Islet precursor cell (in vitro differentiated cells): ENCODE data around the gene CPNE6.

Source experiments
- DNase-seq: peaks from one replicate; pipeline ENCODE4 v3.0.0-alpha.2; 2018

The CPNE6 gene

DNA sequence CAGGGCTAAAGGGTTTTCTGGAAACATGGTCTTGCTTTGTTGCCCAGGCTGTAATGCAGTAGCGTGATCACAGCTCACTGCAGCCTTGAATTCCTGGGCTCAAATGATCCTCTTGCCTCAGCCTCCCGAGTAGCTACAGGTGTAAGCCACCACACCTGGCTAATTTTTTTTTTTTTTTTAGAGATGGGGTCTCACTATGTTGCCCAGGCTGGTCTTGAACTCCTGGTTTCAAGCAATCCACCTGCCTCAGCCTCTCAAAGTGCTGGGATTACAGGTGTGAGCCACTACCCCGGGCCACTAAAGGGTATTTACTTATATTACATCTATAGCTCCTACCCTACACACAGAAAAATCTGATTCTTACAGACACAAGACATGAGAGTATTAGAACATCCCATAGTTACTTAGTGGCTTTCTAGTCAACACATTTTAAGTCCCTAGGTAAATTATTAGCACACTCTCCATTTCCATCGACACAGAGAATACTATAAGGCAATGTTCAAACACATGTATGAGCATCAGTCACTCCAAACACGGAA lies 37.0 kb downstream of the CPNE6 start:
- no peak for DNase-seq

DNA sequence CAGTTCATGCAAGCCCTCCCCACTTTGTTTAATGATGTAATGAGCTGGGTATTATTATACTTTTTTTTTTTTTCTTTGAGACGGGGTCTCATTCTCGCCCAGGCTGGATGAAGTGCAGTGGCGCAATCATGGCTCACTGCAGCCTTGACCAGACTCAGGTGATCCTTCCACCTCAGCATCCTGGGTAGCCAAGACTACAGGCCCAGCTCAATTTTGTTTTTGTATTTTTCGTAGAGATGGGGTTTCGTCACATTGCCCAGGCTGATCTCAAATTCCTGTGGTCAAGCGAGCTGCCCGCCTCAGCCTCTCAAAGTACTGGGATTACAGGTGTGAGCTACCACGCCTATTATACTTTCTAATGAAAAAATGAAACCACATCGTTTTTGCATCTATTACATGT lies 38.7 kb downstream of the CPNE6 start:
- no peak for DNase-seq

DNA sequence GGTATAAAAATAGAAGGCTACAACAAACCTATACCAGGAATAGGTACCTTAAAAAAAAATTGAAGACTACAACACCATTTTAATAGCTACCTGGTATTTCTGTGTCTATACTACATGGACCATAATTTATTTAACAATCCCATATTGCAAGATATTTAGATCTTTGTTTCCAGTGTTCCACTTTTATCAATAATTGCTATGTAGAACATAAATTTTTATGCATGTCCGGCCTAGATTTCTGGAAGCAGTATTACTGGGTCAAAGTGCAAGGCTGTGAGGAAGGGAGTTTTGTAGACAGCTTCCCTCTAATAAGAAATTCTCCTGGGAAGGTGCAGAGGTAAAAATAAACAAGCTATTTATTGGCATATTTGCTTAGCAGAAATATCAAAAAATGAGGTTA lies 39.2 kb downstream of the CPNE6 start:
- no peak for DNase-seq

DNA sequence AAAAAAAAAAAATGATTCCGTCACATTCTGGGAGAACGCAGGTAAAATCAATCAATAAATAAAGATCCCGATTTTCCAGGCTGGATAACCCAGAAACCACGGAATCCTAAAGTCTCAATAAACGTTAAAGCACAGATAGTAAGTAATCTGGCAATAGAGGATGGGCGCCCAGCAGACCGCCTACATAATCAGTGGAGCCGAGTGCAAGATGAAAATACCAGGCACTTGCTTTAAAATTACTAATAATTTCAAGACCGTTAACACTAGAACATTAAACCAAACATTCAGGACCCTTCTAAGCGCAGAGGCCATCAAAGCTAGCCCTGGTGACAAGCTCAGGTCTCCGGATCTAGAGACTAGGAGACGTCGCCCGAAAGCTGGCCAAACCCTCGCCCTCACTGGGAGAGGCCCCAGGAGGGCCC lies 42.0 kb downstream of the CPNE6 start:
- no peak for DNase-seq

DNA sequence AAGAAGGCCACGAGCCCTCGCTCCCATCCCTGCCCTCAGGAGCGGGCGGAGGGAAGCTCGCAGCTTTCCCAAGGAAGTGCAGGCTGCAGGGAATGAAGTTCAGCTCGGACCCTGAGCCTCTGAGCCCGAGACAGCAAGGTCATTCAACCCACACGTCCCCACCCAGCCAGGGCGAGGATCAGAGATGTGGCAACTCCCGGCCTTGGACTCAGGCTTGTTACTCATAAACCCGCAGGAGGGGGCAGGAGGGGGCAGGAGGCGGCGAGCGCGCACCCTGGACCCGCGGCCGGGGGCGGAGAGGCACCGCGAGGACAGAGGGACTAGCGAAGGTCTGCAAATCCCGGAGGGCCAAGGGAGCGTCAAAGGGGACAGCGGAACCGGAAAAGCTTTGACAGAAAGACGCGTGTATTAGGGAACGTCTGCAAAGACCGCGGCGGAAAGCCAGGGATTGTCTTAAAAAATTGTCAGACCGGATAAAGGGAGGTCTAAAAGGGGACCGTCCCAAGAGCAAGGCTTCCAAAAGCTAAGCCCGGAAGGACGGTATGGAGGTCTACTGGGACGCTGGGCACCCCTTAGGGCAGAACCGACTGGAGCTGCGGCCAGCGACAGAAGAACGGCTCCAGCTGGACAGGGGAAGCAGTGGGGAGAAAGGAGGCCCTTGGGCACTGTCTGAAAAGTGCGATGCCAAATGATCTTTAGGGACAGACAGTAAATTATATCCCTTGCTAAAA lies 42.6 kb downstream of the CPNE6 start:
- peak; percentile 97 for DNase-seq

DNA sequence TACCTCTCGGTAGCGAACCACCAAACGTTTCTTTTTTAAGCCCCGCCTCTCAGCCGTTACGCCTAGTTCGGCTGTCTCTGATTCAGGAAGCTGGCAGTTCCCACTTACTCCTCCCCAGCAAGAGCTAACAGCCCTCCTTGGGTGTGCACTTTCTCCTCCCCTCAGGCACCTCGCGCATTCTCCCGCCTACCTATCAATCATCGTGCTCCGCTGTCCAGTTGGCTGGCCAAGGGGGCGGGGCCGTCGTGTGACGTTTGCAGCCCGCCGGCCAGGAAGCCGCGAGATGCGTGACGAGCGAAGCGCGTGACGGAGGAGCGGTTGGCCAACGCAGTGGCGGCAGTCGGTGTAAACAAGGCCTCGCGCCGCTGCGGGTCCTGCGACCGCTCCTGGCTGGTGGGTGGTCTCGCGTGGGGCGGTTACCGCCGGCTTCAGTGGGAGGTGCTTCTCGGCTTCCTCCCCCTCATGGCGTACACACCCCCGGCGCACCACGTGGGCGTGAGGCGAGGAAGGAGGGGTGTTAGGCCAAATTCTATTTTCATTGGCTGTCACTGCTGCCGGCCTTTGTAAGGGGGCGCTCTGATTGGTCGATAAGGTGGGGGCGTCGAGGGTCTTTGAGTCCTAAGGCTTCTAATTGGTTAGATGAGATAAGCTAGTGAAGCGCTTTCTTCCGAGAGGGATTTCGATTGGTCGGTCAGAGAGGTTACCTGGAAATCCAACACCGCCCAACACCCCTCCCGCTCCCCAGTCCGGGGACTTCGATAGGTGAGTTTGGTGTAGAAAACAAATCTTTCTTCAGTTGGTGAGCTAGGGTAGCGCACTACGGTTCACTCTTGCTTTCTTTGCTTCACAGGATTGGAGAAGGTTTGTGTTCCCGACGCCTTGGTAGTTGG lies 43.4 kb downstream of the CPNE6 start, which contains the start of the genes DCAF11 and NRL:
Gene DCAF11, plus strand, starts transcription at position 246 of the 890 bp plus-strand sequence. CDS start 818 bp downstream, outside the sequence.
Gene NRL, minus strand, starts transcription at position 418 of the 890 bp plus-strand sequence. CDS start 32,101 bp downstream, outside the sequence.
- DNase-seq = peak; percentile 99

DNA sequence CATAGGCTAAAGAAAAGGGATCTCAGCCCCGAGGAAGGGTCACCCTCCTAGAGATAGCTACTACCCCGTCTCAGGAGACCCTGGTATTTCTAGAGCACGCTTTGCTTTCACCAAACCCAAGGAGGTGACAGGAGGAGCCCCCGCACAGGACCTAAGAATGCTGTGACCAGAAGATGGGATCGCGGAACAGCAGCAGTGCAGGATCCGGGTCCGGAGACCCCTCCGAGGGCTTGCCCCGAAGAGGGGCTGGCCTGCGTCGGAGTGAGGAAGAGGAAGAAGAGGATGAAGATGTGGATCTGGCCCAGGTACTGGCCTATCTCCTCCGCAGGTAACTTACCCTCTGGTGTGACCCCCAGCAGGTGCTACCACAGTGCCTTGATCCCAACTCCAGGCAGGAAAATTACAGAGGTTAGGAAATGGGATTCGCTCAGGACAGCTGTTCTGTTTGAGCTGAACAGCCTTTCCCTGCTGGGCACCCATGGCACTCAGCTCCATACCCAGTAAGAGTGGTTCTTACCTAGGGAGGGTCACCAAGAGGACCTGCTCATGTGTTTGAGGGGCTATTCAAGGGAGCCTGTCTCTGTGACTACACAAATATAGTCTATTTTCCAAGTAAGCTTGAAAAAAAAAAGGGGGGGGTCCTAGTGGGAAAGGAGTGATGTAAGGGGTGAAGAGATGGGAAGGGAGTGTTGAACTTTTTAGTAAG lies 44.2 kb downstream of the CPNE6 start:
- no peak for DNase-seq

DNA sequence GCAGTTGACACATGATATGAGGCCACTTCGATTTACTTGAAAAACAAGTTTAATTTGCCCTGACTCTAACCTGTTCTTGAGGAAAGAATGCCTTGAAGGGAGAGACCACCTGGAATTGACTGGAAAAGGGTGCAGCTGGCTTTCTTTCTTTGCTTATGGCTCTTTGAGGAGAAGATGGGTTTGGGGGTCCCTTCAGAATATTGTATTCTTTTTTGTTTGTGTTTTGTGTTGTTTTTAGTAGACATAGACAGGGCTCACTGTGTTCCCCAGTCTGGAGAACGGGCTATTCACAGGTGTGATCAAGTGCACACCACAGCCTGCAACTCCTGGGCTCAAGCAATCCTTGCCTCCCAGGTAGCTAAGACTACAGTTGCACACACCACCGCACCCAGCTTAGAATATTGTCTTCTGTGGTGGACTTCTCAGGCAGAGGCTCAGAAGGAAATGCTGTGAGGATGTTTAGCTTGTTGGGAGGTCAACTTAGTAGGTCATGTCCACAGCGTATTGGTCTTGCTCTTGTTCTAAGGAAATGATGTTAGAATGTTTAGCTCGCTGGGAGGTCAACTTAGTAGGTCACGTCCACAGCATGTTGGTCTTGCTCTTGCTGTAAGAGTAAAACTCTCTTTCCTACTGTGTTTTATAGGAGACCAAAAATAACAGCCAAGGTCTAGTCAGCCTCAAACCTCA lies 44.9 kb downstream of the CPNE6 start:
- DNase-seq = no peak

DNA sequence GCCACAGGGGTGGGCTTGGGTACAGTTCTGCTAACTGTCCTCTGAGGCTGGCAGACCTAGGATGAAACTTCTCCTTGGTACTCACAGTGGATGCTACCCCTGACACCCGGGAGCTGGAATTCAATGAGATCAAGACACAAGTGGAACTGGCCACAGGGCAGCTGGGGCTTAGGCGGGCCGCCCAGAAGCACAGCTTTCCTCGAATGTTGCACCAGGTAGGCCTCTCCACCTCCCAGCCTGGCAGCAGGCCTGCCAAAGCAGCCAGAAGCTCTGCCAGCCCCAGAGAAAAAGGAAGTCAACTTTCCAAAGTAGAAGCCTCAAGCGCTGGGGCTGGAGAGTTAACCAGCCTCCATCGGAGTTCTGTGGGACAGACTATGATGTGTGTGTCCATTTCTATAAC lies 45.8 kb downstream of the CPNE6 start:
- no peak for DNase-seq

DNA sequence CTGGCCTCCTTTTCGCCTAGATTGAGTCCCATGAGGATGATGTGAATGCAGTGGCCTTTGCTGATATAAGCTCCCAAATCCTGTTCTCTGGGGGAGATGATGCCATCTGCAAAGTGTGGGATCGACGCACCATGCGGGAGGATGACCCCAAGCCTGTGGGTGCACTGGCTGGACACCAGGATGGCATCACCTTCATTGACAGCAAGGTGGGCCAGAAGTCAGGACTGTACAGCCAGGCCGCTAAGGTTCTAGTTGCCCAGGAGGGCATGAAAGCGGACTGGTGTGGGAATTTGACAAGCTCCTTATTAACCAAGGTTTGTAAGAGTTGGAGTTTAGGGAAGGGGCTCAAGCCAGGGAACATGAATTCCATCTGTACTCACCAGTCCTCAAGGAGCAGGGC lies 48.3 kb downstream of the CPNE6 start:
- no peak for DNase-seq

DNA sequence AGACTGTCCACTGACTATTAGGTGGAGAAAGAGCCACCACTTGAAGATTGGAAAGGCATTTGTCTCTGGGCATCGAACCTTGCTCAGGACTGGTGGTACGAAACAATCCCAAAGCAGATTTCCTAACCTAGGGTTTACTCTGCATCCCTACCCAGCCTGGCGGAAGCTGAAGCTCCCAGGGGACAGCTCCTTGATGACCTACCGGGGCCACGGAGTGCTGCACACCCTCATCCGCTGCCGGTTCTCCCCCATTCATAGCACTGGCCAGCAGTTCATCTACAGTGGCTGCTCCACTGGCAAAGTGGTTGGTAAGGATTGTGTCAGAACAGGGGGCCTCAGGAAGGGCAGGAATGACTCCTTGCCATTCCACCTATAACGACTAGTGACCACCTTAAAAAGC lies 49.8 kb downstream of the CPNE6 start:
- DNase-seq = no peak

DNA sequence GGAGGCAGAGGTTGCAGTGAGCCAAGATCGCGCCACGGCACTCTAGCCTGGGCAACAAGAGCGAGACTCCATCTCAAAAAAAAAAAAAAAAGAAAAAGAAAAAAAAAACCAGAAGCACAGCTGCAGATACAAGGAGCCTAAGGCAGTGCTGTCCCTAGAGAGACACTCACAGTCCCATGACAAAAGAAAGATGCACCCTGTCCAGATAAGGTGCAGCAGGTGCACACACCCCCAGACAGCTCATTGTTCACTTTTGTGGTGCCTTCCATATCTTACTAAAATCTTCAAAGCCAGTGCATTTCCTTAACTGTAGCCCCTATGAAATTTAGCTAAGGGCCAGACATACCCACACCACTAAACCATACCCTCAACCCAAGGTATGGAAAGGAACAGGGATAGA lies 51.1 kb downstream of the CPNE6 start:
- no peak for DNase-seq

DNA sequence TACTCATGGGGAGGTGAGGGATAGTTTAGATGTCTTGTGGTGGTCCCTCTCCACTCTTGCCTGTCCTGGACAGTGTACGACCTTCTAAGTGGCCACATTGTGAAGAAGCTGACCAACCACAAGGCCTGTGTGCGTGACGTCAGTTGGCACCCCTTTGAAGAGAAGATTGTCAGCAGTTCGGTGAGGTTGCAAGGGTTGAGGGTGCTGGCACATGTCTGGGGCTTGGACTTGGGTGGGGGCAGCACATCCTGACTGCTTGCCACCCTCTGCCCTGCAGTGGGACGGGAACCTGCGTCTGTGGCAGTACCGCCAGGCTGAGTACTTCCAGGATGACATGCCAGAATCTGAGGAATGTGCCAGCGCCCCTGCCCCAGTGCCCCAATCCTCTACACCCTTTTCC lies 51.5 kb downstream of the CPNE6 start:
- no peak for DNase-seq

DNA sequence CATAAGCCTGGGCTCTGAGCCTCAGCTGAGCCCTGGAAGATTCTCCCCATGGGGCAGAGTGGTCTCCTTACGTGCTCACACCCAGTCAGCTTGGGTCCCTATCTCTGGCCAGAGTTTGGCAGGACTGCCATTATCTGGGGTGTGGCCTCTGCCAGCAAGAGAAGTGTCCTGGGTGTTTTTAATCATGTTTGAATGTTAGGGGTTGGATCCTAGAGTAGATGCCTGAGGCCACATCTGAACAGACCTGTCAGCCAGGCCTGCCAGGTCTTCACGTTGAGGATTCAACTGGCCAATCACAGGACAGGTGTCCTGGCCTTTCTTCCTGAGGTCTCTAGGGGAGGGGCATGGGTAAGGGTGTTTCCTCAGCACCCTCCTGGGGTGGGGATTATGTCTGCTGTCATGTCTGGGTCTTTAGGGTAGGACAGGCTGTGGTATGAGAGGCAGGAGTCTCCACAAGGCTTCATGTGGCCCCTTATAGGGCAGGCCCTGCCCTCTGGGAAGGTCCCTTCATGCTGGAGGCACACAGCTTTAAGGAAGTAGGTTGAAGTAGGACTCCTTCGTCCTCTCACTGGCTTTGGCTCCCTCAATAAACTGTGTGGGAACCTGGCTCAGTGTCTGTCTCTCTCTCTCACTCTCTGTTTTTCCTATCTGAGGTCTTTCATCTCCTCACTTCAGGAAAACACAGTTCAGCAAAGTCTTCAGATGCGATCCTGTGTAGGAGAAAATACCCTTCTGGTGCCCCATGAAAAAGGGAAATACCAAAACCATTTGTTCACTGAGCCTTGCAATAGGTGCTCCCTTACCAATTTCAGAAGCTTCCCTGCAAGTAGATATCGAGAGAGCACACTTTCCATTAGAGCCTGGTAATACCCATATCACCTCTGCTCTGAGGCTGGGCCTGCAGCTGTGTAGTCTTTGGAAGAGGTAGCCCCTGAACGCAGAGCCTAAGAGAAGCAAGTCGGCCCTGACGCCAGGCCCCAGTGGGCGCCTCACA lies 52.4 kb downstream of the CPNE6 start:
- DNase-seq = no peak

DNA sequence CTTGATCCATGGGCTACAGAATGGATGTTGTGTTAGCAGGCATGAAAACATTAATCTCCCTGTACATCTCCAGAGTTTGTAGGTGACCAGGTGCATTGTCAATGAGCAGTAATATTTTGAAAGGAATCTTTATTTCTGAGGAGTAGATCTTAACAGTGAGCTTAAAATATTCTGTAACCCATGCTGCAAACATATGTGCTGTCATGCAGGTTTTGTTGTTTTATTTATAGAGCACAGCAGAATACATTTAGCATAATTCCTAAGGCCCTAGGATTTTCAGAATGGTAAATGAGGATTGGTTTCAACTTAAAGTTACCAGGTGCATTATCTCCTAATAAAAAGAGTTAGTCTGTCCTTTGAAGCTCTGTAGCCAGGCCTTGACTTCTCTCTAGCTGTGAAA lies 55.6 kb downstream of the CPNE6 start:
- DNase-seq = no peak

DNA sequence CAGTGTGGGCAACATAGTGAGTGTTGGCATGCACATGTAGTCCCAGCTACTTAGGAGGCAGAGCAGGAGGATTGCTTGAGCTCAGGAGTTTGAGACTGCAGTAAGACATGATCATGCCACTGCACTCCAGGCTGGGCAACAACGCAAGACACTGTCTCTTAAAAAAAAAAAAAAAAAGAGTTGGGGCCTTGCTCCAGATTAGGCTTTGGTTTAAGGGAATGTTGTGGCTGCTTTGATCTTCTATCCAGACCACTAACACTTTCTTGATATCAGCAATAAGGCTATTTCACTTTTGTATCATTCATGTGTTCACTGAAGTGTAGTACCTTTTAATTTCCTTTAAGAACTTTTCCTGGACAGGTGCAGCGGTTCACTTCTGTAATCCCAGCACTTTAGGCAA lies 56.3 kb downstream of the CPNE6 start:
- DNase-seq = no peak
